CMK (cell line): Measurements from ENCODE around the gene CELF4.

ENCODE experiments used
- DNase-seq: peaks from one replicate; pipeline ENCODE4 v3.0.0-alpha.2; 2010; ENCODE audit warnings: low read depth

CELF4 gene

GRCh38 chr18:37524139-37524497 is 41.5 kb downstream of the CELF4 start:
- DNase-seq = no peak

GRCh38 chr18:37521510-37522465 is 43.8 kb downstream of the CELF4 start:
- DNase-seq = no peak

- DNase-seq = no peak
Measured at GRCh38 chr18:37520508-37520907, 45.1 kb downstream of the CELF4 start.

DNA sequence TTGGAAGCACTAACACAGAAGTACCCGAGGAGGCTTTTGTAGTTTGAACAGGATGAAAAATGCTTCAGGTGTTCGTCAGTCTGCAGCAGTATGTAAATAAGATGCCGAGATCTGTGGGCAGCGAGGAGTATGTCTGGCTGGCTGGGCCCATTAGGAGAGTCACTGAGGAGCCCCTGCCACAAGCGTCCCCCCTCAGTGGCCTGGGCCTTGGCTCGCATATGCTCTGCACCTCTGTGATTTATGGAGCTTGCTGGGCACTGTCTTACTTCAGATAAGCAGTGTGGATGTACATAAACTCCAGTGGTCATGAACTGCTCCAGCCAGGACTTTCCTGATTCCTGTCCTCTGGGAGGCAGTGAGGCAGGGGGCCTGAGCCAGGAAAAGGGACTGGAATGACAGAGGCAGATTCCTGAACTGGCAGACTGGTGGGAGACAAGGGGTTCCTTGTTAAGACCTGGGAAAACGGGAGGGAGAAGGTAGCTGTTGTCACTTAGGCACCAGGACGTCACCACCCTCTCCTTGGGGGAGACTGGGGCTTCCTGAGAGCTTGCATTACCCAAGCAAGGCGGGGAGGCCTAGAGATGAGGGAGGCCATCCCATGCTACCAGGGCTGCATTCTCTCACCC is 46.0 kb downstream of the CELF4 start:
- DNase-seq = no peak

DNA sequence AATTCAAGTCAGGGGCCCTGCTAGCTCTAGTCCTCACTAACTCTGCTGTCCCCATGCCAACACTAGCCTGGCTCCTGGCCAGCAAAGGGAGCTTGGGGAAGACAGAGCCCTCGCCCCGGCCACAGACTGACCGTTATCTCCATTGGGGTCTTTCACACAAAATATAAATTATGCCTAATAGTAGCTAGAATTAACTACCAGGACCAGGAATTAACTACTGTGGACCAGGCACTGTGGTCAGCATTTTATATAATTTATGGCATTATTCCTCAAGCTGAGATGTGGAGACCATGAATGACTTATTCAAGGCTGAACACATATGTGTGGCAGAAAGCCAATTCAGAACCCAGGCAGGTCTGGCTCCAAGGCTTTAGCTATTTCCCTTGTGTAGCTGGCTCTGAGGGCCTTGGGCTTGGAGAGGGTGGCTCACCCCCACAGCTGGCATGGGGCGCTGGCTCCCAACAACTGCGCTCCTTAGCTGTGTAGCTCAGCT is 49.2 kb downstream of the CELF4 start:
- DNase-seq = no peak

GRCh38 chr18:37514953-37515352 is 50.6 kb downstream of the CELF4 start:
- no peak for DNase-seq

DNA sequence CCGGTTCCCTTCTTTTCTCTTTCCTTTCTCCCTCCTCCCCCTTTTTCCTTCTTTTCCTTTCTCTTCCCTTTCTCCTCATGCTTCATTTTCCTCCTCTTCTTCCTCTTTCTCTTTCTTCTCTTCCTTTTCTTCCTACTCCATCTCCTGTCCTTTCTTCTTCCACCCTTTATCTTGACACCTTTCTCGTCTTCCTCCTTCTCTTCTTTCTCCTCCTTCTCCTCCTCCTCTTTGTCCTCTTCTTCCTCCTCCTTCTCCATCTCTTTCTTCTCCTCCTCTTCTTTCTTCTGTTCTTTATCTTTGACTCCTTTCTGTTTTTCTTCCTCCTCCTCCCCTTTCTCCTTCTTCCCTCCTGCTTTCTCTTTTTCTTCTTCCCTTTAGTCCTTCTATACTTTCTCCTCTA is 53.2 kb downstream of the CELF4 start:
- no peak for DNase-seq

DNA sequence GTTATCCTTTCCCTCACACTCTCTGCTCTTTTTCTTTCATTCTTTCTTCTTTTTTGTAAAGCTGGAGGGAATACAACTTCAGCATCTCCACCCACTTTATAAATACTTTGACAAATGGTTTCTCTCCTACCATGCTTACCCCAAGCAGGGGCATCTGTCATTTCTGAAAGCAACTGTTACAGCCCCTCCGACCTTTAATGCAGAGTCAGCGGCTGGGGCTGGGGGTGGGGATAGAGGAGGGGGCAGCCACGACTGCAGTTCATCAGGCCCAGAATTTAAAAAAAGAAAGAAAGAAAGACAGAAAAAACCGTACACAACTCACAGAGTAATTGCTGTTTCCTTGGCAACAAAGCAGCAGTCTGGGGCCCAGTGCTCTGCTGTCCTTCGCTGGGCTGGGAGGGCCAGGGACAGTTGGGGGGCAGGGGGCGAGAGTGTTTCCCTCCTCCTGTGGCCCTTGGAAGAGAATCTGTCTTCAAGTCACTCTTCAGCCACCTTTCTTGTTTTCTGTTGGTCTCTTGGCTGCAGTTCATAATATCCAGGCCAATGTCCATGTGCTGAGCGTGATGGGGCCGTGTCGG is 53.8 kb downstream of the CELF4 start:
- DNase-seq = no peak

DNA sequence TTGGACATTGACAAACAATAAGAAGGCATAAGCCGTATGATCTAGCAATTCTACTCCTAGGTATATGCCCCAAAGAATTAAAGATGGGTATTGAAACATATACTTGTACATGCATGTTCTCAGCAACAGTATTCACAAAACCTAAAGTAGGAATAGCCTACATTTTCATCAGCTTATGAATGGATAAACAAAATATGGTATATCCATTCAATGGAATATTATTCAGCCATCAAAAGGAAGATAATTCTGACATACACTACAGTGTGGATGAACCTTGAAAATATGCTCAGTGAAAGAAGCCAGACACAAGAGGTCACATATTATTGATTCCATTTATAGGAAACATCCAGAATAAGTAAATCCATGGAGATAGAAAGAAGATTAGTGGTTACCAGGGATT is 56.0 kb downstream of the CELF4 start:
- no peak for DNase-seq

GRCh38 chr18:37508207-37508606 is 57.4 kb downstream of the CELF4 start:
- no peak for DNase-seq

DNA sequence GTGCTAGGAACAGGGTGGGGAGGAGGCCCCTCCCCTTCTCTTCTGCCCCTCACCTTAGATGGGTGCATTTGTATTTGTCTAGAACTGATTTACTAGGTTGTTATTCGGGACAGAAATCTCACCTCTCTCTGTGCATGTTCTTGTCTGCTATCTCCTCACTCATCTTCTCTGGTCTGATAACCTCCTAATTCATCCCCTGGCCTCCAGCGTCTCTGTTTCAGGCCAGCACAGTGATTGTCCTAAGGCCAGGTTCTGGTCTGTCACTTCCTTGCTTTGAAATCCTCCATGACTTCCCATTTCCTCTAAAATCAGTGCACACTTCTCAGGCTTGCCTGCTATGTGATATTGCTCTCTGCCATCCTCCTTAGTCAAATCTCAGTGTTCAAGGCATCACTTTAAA is 58.4 kb downstream of the CELF4 start:
- DNase-seq = no peak

DNA sequence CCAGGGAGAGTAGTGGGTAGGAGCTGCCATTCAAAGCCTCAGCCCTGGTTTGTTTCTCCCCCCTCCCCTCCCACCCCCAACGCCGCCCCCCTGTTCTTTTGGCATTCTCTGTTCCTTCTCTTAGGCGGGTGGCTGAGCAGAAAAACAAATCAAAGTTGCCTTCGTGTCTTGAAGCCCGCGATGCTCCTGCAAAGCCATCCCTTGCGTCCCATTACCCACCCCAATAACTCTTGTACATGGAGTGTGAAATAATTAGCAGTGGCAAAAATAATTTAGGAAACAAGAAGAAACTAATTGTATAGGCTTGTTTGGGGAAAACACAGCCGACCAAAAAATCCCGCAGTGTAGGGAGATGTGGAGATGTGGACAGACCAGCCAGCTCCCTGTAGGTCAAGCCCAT is 59.6 kb downstream of the CELF4 start:
- no peak for DNase-seq

GRCh38 chr18:37505321-37505720 is 60.3 kb downstream of the CELF4 start:
- DNase-seq = no peak

- no peak for DNase-seq
Measured at GRCh38 chr18:37502601-37503000, 63.0 kb downstream of the CELF4 start.

- DNase-seq = no peak
Measured at GRCh38 chr18:37502036-37502435, 63.6 kb downstream of the CELF4 start.

GRCh38 chr18:37501136-37501535 is 64.5 kb downstream of the CELF4 start:
- no peak for DNase-seq

GRCh38 chr18:37499913-37500312 is 65.7 kb downstream of the CELF4 start:
- DNase-seq = no peak

GRCh38 chr18:37499044-37499443 is 66.6 kb downstream of the CELF4 start:
- no peak for DNase-seq

- DNase-seq = no peak
Measured at GRCh38 chr18:37497853-37498518, 67.6 kb downstream of the CELF4 start.

- no peak for DNase-seq
Measured at GRCh38 chr18:37496568-37496967, 69.0 kb downstream of the CELF4 start.

- no peak for DNase-seq
Measured at GRCh38 chr18:37495354-37495753, 70.2 kb downstream of the CELF4 start.

- DNase-seq = no peak
Measured at GRCh38 chr18:37494406-37494805, 71.2 kb downstream of the CELF4 start.
